B cell (primary cell): ENCODE data around the gene NDUFAF4. TPM values are rescaled to one million over a fixed set of nuclear protein-coding genes. Genes with fewer than 3 reads are reported as not detected.

Source experiments
- ATAC-seq: fragments of 200-7000 bp; cut with Tn5 transposase; one replicate; pipeline ENCODE4 v1.10.0; 2021; ENCODE audit warnings: low read depth, mild to moderate bottlenecking, moderate number of reproducible peaks, moderate library complexity
- CTCF ChIA-PET: fragments of 350-600 bp; sonication (Branson Sonifier 250); formaldehyde crosslinking; loops from one replicate; lab custom pipeline; 2021; ENCODE audit warnings: antibody characterized with exemption, inconsistent platforms; lab: Charles Lee
- POLR2A ChIA-PET: fragments of 350-600 bp; sonication (Branson Sonifier 250); formaldehyde crosslinking; loops from one replicate; lab custom pipeline; 2021; ENCODE audit warnings: antibody characterized with exemption; lab: Charles Lee
- DNase-seq: peaks from one replicate; pipeline ENCODE4 v3.0.0; 2013
- H2AFZ ChIP-seq: 2 replicates; pipeline ENCODE4 v1.6.1; 2012; ENCODE audit warnings: mild to moderate bottlenecking, low read depth, low read length; ENCODE audit not compliant: insufficient read depth, poor library complexity, severe bottlenecking
- H3K27ac ChIP-seq, 2 donors: 1 replicate in 1 of 2; 2 replicates in 1 of 2; pipeline ENCODE4 v1.5.1; 2012 to 2013; ENCODE audit warnings: low read length in 2 of 2, mild to moderate bottlenecking in 2 of 2, moderate library complexity in 1 of 2
- H3K27me3 ChIP-seq, 4 experiments: fragments of 200-600 bp in 1 of 4; sonication (generic) in 1 of 4; replicated peaks in 1 of 4; 1 replicate in 2 of 4; 2 replicates in 2 of 4; pipeline versions ENCODE4 v1.6.1 to v1.7.0; 2013 to 2016; ENCODE audit warnings: low read length in 3 of 4, mild to moderate bottlenecking in 2 of 4, mixed read lengths in 1 of 4, moderate library complexity in 1 of 4; ENCODE audit not compliant: insufficient read depth in 4 of 4, control insufficient read depth in 3 of 4; ENCODE audit errors: control extremely low read depth in 1 of 4
- H3K36me3 ChIP-seq, 2 experiments: replicated peaks in 1 of 2; 1 replicate in 1 of 2; 2 replicates in 1 of 2; pipeline versions ENCODE4 v1.6.1 to v1.7.1; 2013; ENCODE audit warnings: low read length in 1 of 2; ENCODE audit not compliant: insufficient read depth in 2 of 2, control insufficient read depth in 1 of 2; ENCODE audit errors: control extremely low read depth in 1 of 2, extremely low read depth in 1 of 2
- H3K4me1 ChIP-seq, 2 donors: fragments of 200-600 bp in 1 of 2; sonication (generic) in 1 of 2; 1 replicate in 1 of 2; 2 replicates in 1 of 2; pipeline versions ENCODE4 v1.5.1 to v1.6.1; 2013 to 2017; ENCODE audit warnings: low read length in 2 of 2; ENCODE audit not compliant: control insufficient read depth in 2 of 2, insufficient read depth in 2 of 2
- H3K4me2 ChIP-seq: replicated peaks from 2 replicates; pipeline ENCODE3; 2012; ENCODE audit warnings: mild to moderate bottlenecking, low read depth, low read length; ENCODE audit not compliant: poor library complexity, severe bottlenecking
- H3K4me3 ChIP-seq, 5 experiments: fragments of 200-600 bp in 1 of 5; sonication (generic) in 1 of 5; 1 replicate in 3 of 5; 2 replicates in 2 of 5; pipeline versions ENCODE4 v1.5.1 to v1.7.0; 2011 to 2016; ENCODE audit warnings: low read length in 4 of 5, mild to moderate bottlenecking in 4 of 5, low read depth in 2 of 5, control low read depth in 1 of 5, moderate library complexity in 1 of 5; ENCODE audit not compliant: insufficient read depth in 1 of 5; ENCODE audit errors: control extremely low read depth in 1 of 5, extremely low read depth in 1 of 5
- H3K79me2 ChIP-seq: fragments of 200-600 bp; sonication (generic); one replicate; pipeline ENCODE4 v1.6.0; 2016; ENCODE audit warnings: low read length; ENCODE audit not compliant: control insufficient read depth, insufficient read depth
- H3K9ac ChIP-seq: fragments of 200-600 bp; sonication (generic); 2 replicates; pipeline ENCODE4 v1.6.1; 2017; ENCODE audit warnings: mild to moderate bottlenecking, low read length, moderate library complexity
- H3K9me3 ChIP-seq, 3 donors: one replicate each; pipeline versions ENCODE4 v1.6.1 to v1.7.1; 2013; ENCODE audit warnings: low read length in 2 of 3; ENCODE audit not compliant: control insufficient read depth in 2 of 3, insufficient read depth in 1 of 3; ENCODE audit errors: control extremely low read depth in 1 of 3
- H4K20me1 ChIP-seq: 2 replicates; pipeline ENCODE4 v1.6.0; 2012; ENCODE audit warnings: mild to moderate bottlenecking, low read length; ENCODE audit not compliant: insufficient read depth, control insufficient read depth, poor library complexity, severe bottlenecking
- H3K27ac Mint-ChIP-seq: one replicate; pipeline ENCODE4 v1.8.0; 2021; ENCODE audit warnings: mixed read lengths
- H3K27me3 Mint-ChIP-seq: one replicate; pipeline ENCODE4 v1.8.0; 2021; ENCODE audit warnings: mixed read lengths
- H3K4me1 Mint-ChIP-seq: one replicate; pipeline ENCODE4 v1.8.0; 2021; ENCODE audit warnings: mixed read lengths
- H3K4me3 Mint-ChIP-seq: one replicate; pipeline ENCODE4 v1.8.0; 2021; ENCODE audit warnings: mixed read lengths
- H3K9me3 Mint-ChIP-seq: one replicate; pipeline ENCODE4 v1.8.0; 2022; ENCODE audit warnings: mixed read lengths; ENCODE audit not compliant: insufficient read depth
- CTCF ChIP-seq: fragments of 200-600 bp; IDR thresholded peaks from one replicate; pipeline ENCODE4 v1.8.0; 2022; ENCODE audit warnings: antibody characterized with exemption, mild to moderate bottlenecking
- EZH2 ChIP-seq: IDR thresholded peaks from 2 replicates; pipeline ENCODE4 v1.6.1; 2012; ENCODE audit warnings: borderline replicate concordance, low read depth, mild to moderate bottlenecking, moderate library complexity, low read length; ENCODE audit not compliant: insufficient read depth, poor library complexity, severe bottlenecking
- WGBS: methylation state at CpG from one replicate; pipeline ENCODE4 v1.1.5; 2013; ENCODE audit warnings: missing lambda C conversion rate; ENCODE audit not compliant: insufficient coverage; 5-methylcytosine and 5-hydroxymethylcytosine counted together
- intact Hi-C: fragments of 100-400 bp; cut with micrococcal nuclease; formaldehyde crosslinking; loops from one replicate; pipeline ENCODE4 v1.10.0; 2022
- polyA plus RNA-seq: library from polyadenylated mRNA; depleted of rRNA; stranded (reverse); fragments of >200 nt; gene quantifications from 2 replicates; pipeline ENCODE4 v1.2.3, GENCODE V29; 2012
- total RNA-seq, 2 donors: library from RNA; stranded (reverse); fragments of 120-200 nt in 1 of 2; gene quantifications; 1 replicate in 1 of 2; 2 replicates in 1 of 2; pipeline versions ENCODE4 v1.2.3 to v1.2.4, GENCODE V29; 2013 to 2022

The NDUFAF4 gene
- total and polyA plus RNA-seq, 2 donors (not counting 1 experiment from before 2014, with no cell fraction given) = 16.3 to 22.3 TPM

DNA sequence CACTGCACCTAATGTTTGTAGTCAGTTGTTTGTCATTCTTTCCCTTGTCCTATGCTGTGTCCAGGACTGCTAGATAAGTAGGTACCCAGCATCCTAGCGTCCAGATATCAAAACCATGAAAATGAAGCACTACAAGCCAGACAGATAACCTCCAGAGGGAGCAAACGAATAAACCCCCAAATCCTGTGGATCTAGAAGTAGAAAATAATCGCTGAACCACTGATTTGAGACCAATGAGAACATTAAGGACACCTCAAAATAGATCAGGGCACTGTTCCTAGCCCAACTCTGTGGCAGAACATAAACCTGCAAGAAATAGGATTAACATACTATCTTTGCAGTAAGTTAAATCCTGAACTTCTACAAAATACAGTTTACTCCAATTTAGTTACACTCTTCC lies 25.7 kb upstream of the NDUFAF4 start:
- peak overlapping the region; percentile 84 for H3K4me2 ChIP-seq
- ChIA-PET CTCF (no interaction called here), POLR2A (no interaction called here)

DNA sequence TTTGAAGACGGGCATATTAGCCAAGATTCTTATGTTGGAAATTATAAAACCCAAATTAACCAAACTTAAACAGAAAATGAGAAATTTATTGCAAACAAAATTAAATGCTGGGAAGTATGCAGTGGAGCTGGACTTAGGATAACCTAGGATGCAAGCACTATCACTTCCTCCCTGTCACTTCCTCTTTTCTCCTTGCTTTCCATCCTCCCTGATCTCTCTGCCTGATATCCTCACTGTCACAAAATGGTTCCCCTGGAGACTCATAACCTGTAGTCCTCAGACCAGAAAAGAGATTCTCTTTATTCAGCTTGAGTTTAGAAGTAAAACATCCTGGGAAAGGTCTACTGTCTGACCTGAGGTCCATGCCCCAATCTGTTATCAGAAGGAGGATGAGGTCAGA lies 19.4 kb upstream of the NDUFAF4 start:
- Histone ChIP-seq H3K4me1 (no peaks in the 10 kb centered on the region), H3K79me2 (no peaks in the 10 kb centered on the region), H3K9ac (no peak overlapping the region), H3K36me3 (no peaks in the 10 kb centered on the region), H2AFZ (no peak overlapping the region), H3K4me2 (no peak overlapping the region), H3K4me3 (no peak overlapping the region), H3K27ac (no peak overlapping the region), H3K27me3 (peaks cover 0 to 16% (median 8%) of the 10 kb centered on the region in 4 experiments), H4K20me1 (no peaks in the 10 kb centered on the region), H3K9me3 (no peaks in the 10 kb centered on the region)
- peaks cover 5% of the 10 kb centered on the region for H3K4me1 Mint-ChIP-seq
- ATAC-seq (no peak), DNase-seq (no peak)
- no peaks in the 10 kb centered on the region for H3K9me3 Mint-ChIP-seq
- intact Hi-C loops = no loop called here
- H3K27ac Mint-ChIP-seq = no peak overlapping the region
- no peak for TF ChIP-seq EZH2
- TF ChIP-seq CTCF = no peak
- no CpG with 5 or more reads among the region's 1 CpG for WGBS
- no peak overlapping the region for H3K4me3 Mint-ChIP-seq
- ChIA-PET POLR2A (interaction anchor here (1.0 kb wide), 1 partner anchor 17 kb away, joined by 4 read pairs; no protein-coding TSS in a partner anchor), CTCF (interaction anchor here (1.0 kb wide), 1 partner anchor 12 kb away, joined by 3 read pairs; no protein-coding TSS in a partner anchor)
- peaks cover 38% of the 10 kb centered on the region for H3K27me3 Mint-ChIP-seq

More for the DNA sequence above, 25.7 kb upstream of the NDUFAF4 start:
- Mint-ChIP-seq H3K4me1 (peaks cover 24% of the 10 kb centered on the region), H3K9me3 (no peaks in the 10 kb centered on the region), H3K4me3 (peak overlapping the region; percentile 96), H3K27me3 (peaks cover 4% of the 10 kb centered on the region), H3K27ac (peak overlapping the region; percentile 97)
- no peaks in the 10 kb centered on the region for H3K36me3 ChIP-seq
- intact Hi-C loops = loop anchor here (10.0 kb wide), 1 partner anchor 1911 kb away; the partner anchor contains the start of gene POU3F2
- H3K4me1 ChIP-seq = peaks cover 11 to 16% of the 10 kb centered on the region in 2 donors
- no peak overlapping the region for H3K4me3 ChIP-seq
- TF ChIP-seq EZH2 = no peak
- TF ChIP-seq CTCF = no peak
- DNase-seq = no peak
- H4K20me1 ChIP-seq = no peaks in the 10 kb centered on the region
- H3K79me2 ChIP-seq = no peaks in the 10 kb centered on the region
- peak overlapping the region; percentile 93 to 98 for H3K27ac ChIP-seq
- peak overlapping the region; percentile 81 for H3K9ac ChIP-seq
- peak overlapping the region; percentile 85 for H2AFZ ChIP-seq
- no peaks in the 10 kb centered on the region for H3K9me3 ChIP-seq
- ATAC-seq = no peak
- WGBS = no CpG with 5 or more reads among the region's 3 CpGs
- no peaks in the 10 kb centered on the region for H3K27me3 ChIP-seq
